ENCODE measurements around the gene GCGR.

The GCGR gene

GRCh38 chr17:81831957-81832607 is 28.1 kb downstream of the GCGR start:
- H3K36me3 ChIP-seq (ENCODE audit: low read depth), result no peaks in the 10 kb centered on the region
- H3K27ac ChIP-seq (ENCODE audit: poor library complexity, severe bottlenecking), result peak overlapping the region; percentile 71
- peaks cover 8% of the 10 kb centered on the region for H3K4me1 ChIP-seq (ENCODE audit: insufficient read depth, poor library complexity, severe bottlenecking)
- H3K4me3 ChIP-seq (ENCODE audit: severe bottlenecking), result peak overlapping the region; percentile 53
- H3K9me3 ChIP-seq (ENCODE audit: severe bottlenecking), result no peaks in the 10 kb centered on the region
- DNase-seq (ENCODE audit: low spot score), result no peak
- ATAC-seq (ENCODE audit: low read depth), result peak; percentile 7; the same call in 2 of the 3 replicates
- no peaks in the 10 kb centered on the region for H3K27me3 ChIP-seq (ENCODE audit: insufficient read depth, poor library complexity, severe bottlenecking)
- TF ChIP-seq CTCF (IDR thresholded peaks at IDR 0.05; ENCODE audit: poor library complexity, severe bottlenecking), result no peak

DNA sequence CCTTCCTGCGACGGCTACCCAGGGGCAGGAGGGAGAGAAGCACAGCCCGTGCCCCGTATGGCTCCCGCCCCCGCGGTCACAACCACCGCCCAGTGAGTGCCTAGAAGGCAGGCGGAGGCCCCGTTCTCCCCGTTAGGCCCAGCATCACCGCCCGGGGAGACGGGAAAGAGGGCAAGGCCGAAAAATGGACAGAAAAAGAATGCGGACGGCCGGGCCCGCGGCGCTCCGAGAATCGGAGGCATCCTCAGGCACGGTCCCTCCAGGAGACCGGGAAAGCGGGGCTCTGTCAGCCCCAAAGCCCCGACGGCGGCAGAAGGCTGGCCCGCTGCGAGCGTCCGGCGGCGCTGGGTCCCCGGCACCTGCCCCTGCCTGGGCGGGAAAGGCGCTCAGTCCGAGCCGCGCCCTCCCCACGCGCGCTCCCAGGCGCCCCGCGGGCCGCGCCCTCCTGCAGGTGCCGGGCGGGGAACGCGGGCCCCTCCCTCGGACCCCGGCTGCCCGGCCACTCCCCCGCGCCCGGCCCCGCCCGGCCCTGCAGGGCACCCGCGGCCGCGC is 28.7 kb downstream of the GCGR start:
- peak overlapping the region; percentile 71 for H3K27ac ChIP-seq (ENCODE audit: poor library complexity, severe bottlenecking)
- H3K4me1 ChIP-seq (ENCODE audit: insufficient read depth, poor library complexity, severe bottlenecking), result peaks cover 8% of the 10 kb centered on the region
- ATAC-seq (ENCODE audit: low read depth), result peak; percentile 43
- H3K4me3 ChIP-seq (ENCODE audit: severe bottlenecking), result peak overlapping the region; percentile 53
- no peaks in the 10 kb centered on the region for H3K27me3 ChIP-seq (ENCODE audit: insufficient read depth, poor library complexity, severe bottlenecking)
- no peaks in the 10 kb centered on the region for H3K36me3 ChIP-seq (ENCODE audit: low read depth)
- no peak for TF ChIP-seq CTCF (IDR thresholded peaks at IDR 0.05; ENCODE audit: poor library complexity, severe bottlenecking)
- peak; percentile 74 for DNase-seq (ENCODE audit: low spot score)
- H3K9me3 ChIP-seq (ENCODE audit: severe bottlenecking), result no peaks in the 10 kb centered on the region

- no peaks in the 10 kb centered on the region for H3K36me3 ChIP-seq (ENCODE audit: low read depth)
- DNase-seq (ENCODE audit: low spot score), result peak; percentile 97
- H3K27ac ChIP-seq (ENCODE audit: poor library complexity, severe bottlenecking), result peak within 1 kb of the TSS; percentile 71
- H3K27me3 ChIP-seq (ENCODE audit: insufficient read depth, poor library complexity, severe bottlenecking), result no peaks in the 10 kb centered on the region
- no peaks in the 10 kb centered on the region for H3K9me3 ChIP-seq (ENCODE audit: severe bottlenecking)
- no peak for TF ChIP-seq CTCF (IDR thresholded peaks at IDR 0.05; ENCODE audit: poor library complexity, severe bottlenecking)
- peak; percentile 71 for ATAC-seq (ENCODE audit: low read depth)
- peaks cover 8% of the 10 kb centered on the region for H3K4me1 ChIP-seq (ENCODE audit: insufficient read depth, poor library complexity, severe bottlenecking)
- H3K4me3 ChIP-seq (ENCODE audit: severe bottlenecking), result peak within 1 kb of the TSS; percentile 53
Measured at GRCh38 chr17:81833160-81833920, 29.4 kb downstream of the GCGR start, which contains the start of gene MCRIP1. Gene MCRIP1 (minus strand): TSS chr17:81833291. CDS start chr17:81824506, 8,785 bp downstream.

- DNase-seq (ENCODE audit: low spot score), result no peak
- Histone ChIP-seq H3K27me3 (ENCODE audit: insufficient read depth, poor library complexity, severe bottlenecking) (no peaks in the 10 kb centered on the region), H3K9me3 (ENCODE audit: severe bottlenecking) (no peaks in the 10 kb centered on the region), H3K4me1 (ENCODE audit: insufficient read depth, poor library complexity, severe bottlenecking) (peaks cover 8% of the 10 kb centered on the region), H3K4me3 (ENCODE audit: severe bottlenecking) (peak overlapping the region; percentile 53), H3K36me3 (ENCODE audit: low read depth) (no peaks in the 10 kb centered on the region), H3K27ac (ENCODE audit: poor library complexity, severe bottlenecking) (peak overlapping the region; percentile 71)
- no peak for TF ChIP-seq CTCF (IDR thresholded peaks at IDR 0.05; ENCODE audit: poor library complexity, severe bottlenecking)
- no peak for ATAC-seq (ENCODE audit: low read depth)
Measured at GRCh38 chr17:81833921-81834830, 30.2 kb downstream of the GCGR start.

All from RWPE2 (cell line).